Measurements from ENCODE around the gene PRKCH. TPM values are rescaled to one million over a fixed set of nuclear protein-coding genes. Genes with fewer than 3 reads are reported as not detected.
"Not testable (repeated sequence)": the region's sequence is repeated elsewhere in the genome, so short reads cannot be mapped to it uniquely, and the experiment has no call there.

PRKCH gene
- total RNA-seq, 1 donor from 2014 or later = 9.0 TPM

GRCh38 chr14:61525293-61526011 is 204.1 kb downstream of the PRKCH start:
- Mint-ChIP-seq H3K4me3 (no peak overlapping the region), H3K27me3 (ENCODE audit: low read depth) (no peaks in the 10 kb centered on the region), H3K9me3 (no peaks in the 10 kb centered on the region), H3K36me3 (no peaks in the 10 kb centered on the region), H3K4me1 (peaks cover 42% of the 10 kb centered on the region), H3K27ac (no peak overlapping the region)
- no peak for TF ChIP-seq CTCF (IDR thresholded peaks at IDR 0.05; ENCODE audit: unreplicated experiment)
- no peak for DNase-seq (ENCODE audit: low spot score in 2 of 2, unreplicated experiment in 2 of 2)

GRCh38 chr14:61526405-61527312 is 205.3 kb downstream of the PRKCH start:
- Mint-ChIP-seq H3K36me3 (no peaks in the 10 kb centered on the region), H3K4me1 (peaks cover 44% of the 10 kb centered on the region), H3K9me3 (no peaks in the 10 kb centered on the region), H3K4me3 (no peak overlapping the region), H3K27ac (peak overlapping the region; percentile 86), H3K27me3 (ENCODE audit: low read depth) (no peaks in the 10 kb centered on the region)
- no peak for DNase-seq (ENCODE audit: low spot score in 2 of 2, unreplicated experiment in 2 of 2)
- TF ChIP-seq CTCF (IDR thresholded peaks at IDR 0.05; ENCODE audit: unreplicated experiment) = no peak

GRCh38 chr14:61527325-61528100 is 206.1 kb downstream of the PRKCH start:
- no peak for DNase-seq (ENCODE audit: low spot score in 2 of 2, unreplicated experiment in 2 of 2)
- H3K36me3 Mint-ChIP-seq = no peaks in the 10 kb centered on the region
- H3K27ac Mint-ChIP-seq = peak overlapping the region; percentile 86
- peaks cover 44% of the 10 kb centered on the region for H3K4me1 Mint-ChIP-seq
- no peaks in the 10 kb centered on the region for H3K27me3 Mint-ChIP-seq (ENCODE audit: low read depth)
- no peak for TF ChIP-seq CTCF (IDR thresholded peaks at IDR 0.05; ENCODE audit: unreplicated experiment)
- peak overlapping the region; percentile 13 for H3K4me3 Mint-ChIP-seq
- H3K9me3 Mint-ChIP-seq = no peaks in the 10 kb centered on the region

GRCh38 chr14:61528591-61529021 is 207.2 kb downstream of the PRKCH start:
- H3K4me1 Mint-ChIP-seq = peaks cover 44% of the 10 kb centered on the region
- peak overlapping the region; percentile 24 for H3K27ac Mint-ChIP-seq
- no peaks in the 10 kb centered on the region for H3K27me3 Mint-ChIP-seq (ENCODE audit: low read depth)
- no peak for TF ChIP-seq CTCF (IDR thresholded peaks at IDR 0.05; ENCODE audit: unreplicated experiment)
- no peaks in the 10 kb centered on the region for H3K9me3 Mint-ChIP-seq
- DNase-seq (ENCODE audit: low spot score in 2 of 2, unreplicated experiment in 2 of 2) = no peak
- H3K36me3 Mint-ChIP-seq = no peaks in the 10 kb centered on the region
- no peak overlapping the region for H3K4me3 Mint-ChIP-seq

GRCh38 chr14:61529360-61529759 is 208.0 kb downstream of the PRKCH start:
- H3K4me3 Mint-ChIP-seq; H3K36me3 Mint-ChIP-seq; H3K27me3 Mint-ChIP-seq (ENCODE audit: low read depth); H3K9me3 Mint-ChIP-seq; H3K27ac Mint-ChIP-seq; DNase-seq (ENCODE audit: low spot score in 2 of 2, unreplicated experiment in 2 of 2): not testable (repeated sequence)
- H3K4me1 Mint-ChIP-seq = peaks cover 37% of the 10 kb centered on the region
